GM21447 (cell line): ENCODE data around the gene KCNMA1.
"Not testable (repeated sequence)": the region's sequence is repeated elsewhere in the genome, so short reads cannot be mapped to it uniquely, and the experiment has no call there.

Experiments
- ATAC-seq: cut with Tn5 transposase; IDR thresholded peaks from one replicate; pipeline ENCODE4 v1.9.1; 2021; ENCODE audit not compliant: unreplicated experiment

The KCNMA1 gene

GRCh38 chr10:77664008-77664407, 26.4 kb upstream of the KCNMA1 start:
- no peak for ATAC-seq

GRCh38 chr10:77661674-77662073, 24.1 kb upstream of the KCNMA1 start:
- ATAC-seq: no peak

DNA sequence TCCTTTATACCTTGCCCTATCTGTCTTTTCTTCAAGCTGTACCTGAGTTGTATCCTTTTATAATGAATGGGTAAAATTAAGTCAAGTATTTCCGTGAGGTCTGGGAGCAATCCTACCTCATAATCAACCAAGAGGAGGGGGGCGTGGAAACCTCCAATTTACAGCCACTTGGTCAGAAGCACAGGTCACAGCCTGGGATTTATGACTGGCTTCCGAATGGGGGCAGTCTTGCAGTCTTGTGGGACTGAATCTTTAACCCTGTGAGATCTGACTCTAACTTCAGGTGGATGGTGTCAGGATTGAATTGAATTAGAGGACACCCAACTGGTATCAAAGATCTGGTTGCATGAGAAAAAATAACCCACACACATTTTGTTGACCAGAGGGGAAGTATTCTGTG, 23.5 kb upstream of the KCNMA1 start:
- no peak for ATAC-seq

DNA sequence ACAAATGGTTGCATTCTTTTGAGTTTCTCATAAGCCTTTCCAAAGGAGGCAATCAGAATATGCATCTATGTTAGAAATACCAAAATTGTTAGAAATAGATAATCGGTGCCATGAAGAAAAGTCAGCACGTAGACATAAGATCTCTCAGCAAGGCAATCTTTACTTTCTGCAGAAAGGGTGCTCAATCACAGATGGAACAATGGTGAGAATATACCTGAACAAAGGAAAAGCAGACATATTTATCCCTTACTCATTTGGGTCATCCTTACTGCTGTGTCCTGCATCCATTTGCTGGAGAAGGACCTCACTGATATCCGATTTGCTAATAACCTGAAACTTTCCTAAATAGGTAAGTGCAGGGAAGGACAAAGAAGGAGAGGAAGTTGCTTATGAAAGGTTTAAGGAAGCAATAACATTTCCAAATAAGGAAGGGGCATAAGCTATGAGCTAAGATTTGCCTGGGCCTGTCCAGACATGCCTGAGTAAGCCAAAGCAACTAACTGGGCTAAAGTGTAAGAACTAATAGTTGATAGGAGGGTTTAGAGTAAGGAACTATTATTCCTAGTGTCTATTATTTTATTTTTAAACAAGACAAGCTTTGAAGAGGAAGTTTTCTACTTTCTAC, 21.6 kb upstream of the KCNMA1 start:
- not testable (repeated sequence) for ATAC-seq

DNA sequence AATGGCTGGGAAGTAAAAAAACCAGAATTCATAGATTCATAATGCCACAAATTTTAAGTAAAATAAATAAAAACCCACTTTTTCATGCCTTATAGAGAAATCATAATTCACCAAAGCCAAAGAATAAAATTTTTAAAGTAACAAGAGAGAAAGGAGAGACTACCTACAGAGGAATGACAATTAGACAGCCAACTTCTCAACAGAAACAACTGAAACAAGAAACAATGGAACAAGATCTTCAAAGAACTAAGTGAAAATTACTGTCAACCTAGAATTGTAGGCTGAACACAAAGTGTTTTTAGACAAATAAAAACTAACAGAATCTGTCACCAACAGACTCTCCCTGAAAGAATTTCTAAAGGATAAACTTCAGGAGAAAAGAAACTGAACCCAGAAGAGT, 15.6 kb upstream of the KCNMA1 start:
- ATAC-seq: no peak

GRCh38 chr10:77649333-77650331, 12.0 kb upstream of the KCNMA1 start:
- ATAC-seq: no peak

GRCh38 chr10:77648472-77648871, 10.9 kb upstream of the KCNMA1 start:
- no peak for ATAC-seq

- ATAC-seq: no peak
Observed at GRCh38 chr10:77647543-77648293, 10.1 kb upstream of the KCNMA1 start.

DNA sequence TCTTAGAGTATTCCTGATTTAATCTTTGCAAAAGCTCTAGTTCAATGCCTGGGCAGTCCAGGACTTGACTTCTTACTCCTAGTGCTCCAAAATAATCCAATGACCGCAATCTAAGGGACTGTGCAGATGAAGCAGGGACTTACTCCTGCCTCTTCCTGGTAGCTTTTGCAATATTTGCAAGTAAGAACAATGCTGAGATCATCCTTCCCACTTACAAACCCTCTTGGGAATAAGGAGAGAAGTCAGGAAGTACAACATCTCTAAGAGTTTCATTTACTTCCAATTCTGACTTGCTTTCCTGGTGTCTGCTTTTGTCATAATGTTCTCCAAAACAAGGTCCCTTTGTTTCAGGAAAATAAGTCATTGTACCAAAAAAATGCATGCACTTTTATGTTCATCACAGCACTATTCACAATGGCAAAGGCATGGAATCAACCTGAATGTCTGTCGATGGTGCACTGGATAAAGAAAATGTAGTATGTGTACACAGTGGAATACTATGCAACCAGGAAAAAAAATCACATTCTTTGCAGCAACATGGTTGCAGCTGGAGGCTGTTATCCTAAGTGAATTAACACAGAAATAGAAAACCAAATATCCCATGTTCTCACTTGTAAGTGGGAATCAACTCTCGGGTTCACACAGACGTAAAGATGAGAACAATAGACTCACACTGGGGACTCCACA, 7.1 kb upstream of the KCNMA1 start:
- ATAC-seq: no peak

DNA sequence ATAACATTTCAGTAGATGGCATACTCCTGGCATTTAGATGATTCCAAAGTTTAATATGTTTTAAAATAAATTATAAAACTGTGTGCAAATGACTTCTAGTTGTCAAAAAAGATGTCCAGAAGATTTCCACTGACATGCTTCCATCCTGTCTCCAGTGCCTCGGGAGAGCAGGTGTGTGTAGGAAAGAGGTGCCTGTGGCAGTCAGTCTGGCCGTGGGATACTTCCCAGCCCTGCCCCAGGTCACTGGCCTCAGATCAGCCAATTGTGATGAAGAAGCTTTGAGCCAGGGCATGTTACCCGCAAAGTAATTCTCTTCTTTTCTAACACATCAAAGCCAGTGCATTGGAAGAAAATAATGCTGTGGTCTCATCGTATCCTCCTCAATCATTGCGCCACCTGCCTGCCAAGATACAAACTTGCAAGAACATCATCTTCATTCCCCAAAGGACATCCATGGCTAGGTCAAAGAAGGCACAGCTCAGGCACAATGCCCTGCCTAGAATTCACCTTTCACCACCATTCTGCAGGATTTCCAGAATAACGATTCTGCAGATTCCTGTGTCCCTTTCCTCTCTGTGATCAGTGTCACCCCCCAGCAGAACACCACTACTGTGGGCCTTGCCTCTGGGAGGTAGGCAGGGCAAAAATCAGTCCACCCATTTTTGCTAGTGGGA, 6.3 kb upstream of the KCNMA1 start:
- ATAC-seq: no peak

- ATAC-seq: no peak
Observed at GRCh38 chr10:77641788-77642397, 4.3 kb upstream of the KCNMA1 start.

DNA sequence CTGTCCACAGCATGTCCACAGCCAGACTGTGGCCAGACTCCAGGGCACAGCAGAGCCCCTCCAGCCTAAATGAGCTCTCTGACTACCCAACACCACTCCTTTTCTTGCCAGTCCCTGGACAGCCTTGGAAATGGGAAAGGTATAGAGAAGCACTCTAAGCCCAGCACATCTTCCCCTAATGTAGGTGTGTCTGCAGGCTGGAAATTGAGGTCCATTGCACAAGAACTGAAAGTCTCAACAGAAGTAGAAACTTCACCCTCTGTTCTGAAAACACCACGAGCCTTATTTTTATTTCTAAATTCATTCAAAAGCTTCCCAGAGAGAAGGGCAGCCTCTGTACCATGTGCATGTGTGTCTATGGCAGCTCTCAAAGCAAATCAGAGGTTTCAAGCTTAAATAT, 3.7 kb upstream of the KCNMA1 start:
- no peak for ATAC-seq

DNA sequence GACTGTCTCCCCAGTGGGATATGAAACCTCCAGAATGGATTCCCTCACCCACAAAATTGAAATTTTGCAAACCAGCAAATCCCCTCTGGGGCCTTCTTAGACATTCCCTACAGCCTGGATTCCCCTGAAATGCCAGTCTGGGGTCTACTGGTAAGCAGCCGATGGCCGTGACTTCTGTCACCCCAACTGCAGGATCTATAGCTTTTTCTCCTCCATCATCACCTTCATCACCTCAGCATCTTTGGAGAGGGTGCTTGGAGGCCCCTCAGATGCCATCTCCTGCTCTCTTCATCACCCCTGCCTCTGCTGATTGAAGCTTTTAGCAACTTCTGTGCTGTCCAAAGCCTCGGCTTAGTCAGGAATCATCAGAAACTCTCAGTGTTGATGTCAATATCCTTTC, 2.6 kb upstream of the KCNMA1 start:
- ATAC-seq: no peak

GRCh38 chr10:77639756-77640155, 2.1 kb upstream of the KCNMA1 start:
- no peak for ATAC-seq

DNA sequence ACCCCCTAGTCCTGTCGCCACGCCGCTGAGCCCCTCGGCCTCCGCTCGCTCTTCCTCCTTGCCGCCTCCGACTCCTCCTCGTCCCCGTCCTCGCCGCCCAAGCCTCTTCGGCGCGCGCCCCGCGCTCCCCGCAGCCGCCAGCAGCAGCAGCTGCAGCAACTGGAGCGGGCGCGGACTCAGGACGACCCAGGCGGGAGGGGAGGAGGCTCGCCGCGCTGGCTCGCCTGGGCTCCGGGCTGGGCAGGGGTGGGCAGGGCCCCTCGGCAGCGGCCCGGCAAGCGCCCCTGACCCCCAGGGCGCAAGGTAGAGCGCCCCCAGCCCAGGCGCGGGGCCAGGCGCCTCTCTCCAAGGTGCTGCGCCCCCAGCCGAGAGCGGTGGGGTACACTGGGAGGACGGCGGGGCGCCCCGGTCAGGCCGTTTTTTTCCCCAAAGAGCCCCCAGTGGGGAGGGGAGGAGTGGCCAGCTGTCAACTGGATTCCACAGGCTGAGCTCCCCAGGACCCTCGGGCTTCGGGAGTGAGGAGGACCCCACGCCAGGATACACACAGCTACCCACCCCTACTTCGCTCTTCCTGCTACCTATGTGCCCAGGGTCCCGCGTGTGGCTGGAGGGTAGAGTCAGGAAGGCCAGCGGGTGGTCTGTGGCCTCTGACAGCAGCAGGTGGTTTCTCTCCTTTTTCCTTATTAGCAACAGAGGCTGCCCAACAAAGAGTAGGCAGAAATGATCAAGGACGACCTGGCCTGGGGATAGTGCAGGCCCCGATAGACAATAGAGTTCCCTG, 903 bp upstream of the KCNMA1 start:
- ATAC-seq: no peak

DNA sequence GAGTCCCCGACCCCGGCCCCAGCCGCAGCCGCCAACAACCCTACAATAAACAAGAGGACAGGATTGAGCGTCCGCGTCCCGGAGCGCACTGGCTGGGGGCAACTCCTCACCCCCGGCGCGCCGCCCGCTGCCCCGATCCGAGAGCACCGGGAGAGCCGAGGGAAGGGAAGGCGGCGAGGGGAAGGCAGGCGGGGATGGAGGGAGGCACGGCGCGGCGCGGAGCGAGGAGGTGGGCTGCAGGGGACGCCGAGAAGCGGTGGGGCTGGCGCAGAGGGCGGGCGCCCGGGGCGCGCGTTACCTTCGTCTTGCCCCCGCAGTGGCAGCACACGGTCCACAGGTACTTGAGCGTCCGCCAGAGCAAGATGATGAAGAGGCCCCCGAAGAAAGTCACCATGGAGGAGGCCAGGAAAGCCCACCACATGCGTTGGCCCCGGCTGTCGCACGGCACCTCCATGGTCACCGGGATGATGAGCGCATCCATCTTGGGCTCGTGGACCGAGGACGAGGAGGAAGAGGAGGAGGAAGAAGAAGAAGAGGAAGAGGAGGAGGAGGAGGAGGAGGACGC, 559 bp downstream of the KCNMA1 start:
- no peak for ATAC-seq

DNA sequence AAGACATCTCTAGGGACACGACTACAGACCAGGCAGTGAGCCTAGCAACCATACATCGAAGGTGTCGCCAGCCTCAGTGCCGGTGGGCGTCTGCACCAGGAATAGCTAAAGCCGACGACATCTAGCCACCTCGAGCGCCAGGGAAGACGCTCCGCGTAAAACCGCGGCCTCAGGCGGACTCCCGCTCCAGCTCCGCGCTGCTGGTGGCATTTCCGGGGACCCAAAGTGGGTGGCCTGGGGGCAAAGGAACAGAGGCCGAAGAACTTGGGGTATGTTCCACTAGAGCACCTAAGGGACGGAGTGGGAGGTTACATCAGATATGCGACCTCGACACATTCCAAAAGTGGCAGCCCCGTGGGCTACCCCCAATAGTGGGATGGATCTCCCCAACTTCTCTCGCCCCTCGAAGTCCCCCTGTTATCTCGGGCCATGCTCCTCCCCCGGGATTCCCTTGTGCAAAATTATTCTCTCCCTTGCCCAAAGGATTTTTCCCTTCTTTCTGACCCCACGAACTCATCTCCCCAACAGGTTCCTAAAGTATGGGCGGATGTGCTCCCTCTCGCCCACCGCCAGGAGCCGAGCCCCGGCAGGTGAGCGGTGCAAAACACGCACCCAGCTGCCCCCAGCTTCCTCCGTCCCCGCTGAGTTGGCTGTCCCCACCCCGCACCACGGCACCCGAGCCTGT, 1.2 kb downstream of the KCNMA1 start:
- ATAC-seq: no peak
